ENCODE data around the gene RAVER2. TPM values are rescaled to one million over a fixed set of nuclear protein-coding genes. Genes with fewer than 3 reads are reported as not detected.

The RAVER2 gene
- total and polyA plus RNA-seq, 2 of the 13 experiments (the other 11 are each of a cell fraction or from before 2014, with no cell fraction given), result 11.4 to 15.4 TPM

- no peak for TF ChIP-seq ZNF10 (CRISPR knock-in tag; IDR thresholded peaks at IDR 0.05; ENCODE audit: borderline replicate concordance, low read depth)
- TF ChIP-seq FOXA3 (CRISPR knock-in tag; IDR thresholded peaks at IDR 0.05), result 0 out of 2 replicates have a peak, but pooled peaks have one; percentile 22
- peak; percentile 36; the same call in 1 of the 2 replicates for TF ChIP-seq RFX1 (IDR thresholded peaks at IDR 0.05)
- no peak for TF ChIP-seq ATRX (CRISPR knock-in tag; IDR thresholded peaks at IDR 0.05; ENCODE audit: borderline replicate concordance)
- no peak for TF ChIP-seq SOX6 (IDR thresholded peaks at IDR 0.05)
- TF ChIP-seq SOX6 (CRISPR knock-in tag; IDR thresholded peaks at IDR 0.05), result peak; percentile 44; the same call in 1 of the 2 replicates
- peak; percentile 87; the same call in 1 of the 2 replicates for TF ChIP-seq SOX5 (CRISPR knock-in tag; IDR thresholded peaks at IDR 0.05; ENCODE audit: borderline replicate concordance)
- peak; percentile 73 for TF ChIP-seq ARID3A (IDR thresholded peaks at IDR 0.05; ENCODE audit: low read depth, low read length)
Measured at GRCh38 chr1:64754173-64754572, 9.3 kb downstream of the RAVER2 start (continued).

- no peaks in the 10 kb centered on the region; a peak in 1 of 5 replicates for H3K36me3 ChIP-seq (replicated peaks in 1 of 2; ENCODE audit: control insufficient read depth in 1 of 2, insufficient read depth in 2 of 2, low read length in 2 of 2)
- H3K79me2 ChIP-seq (ENCODE audit: insufficient read depth, low read length), result peaks cover 14% of the 10 kb centered on the region
- ATAC-seq (no peak), DNase-seq (ENCODE audit: low spot score) (no peak), FAIRE-seq (no peak)
- H2AFZ ChIP-seq (ENCODE audit: low read length), result no peak overlapping the region
- no peaks in the 10 kb centered on the region for H3K9me3 ChIP-seq (ENCODE audit: low read length)
- peaks cover 21% of the 10 kb centered on the region for H3K4me1 ChIP-seq (ENCODE audit: insufficient read depth, low read length)
- BruUV-seq (replicated peaks), result no TSS peak
- no peaks in the 10 kb centered on the region for H4K20me1 ChIP-seq (ENCODE audit: insufficient read depth, low read length)
- no peak overlapping the region for H3K27ac ChIP-seq (ENCODE audit: extremely low read length, insufficient read depth, low read length)
- in situ Hi-C loops (cut with HindIII; ENCODE audit: extremely low pct_ligation_motif_present, low pct_unique_long_range_greater_than_20kb) (no loop called here), intact Hi-C loops (cut with micrococcal nuclease; ENCODE audit: unreplicated experiment) (no loop called here)
- no peak overlapping the region for H3K4me2 ChIP-seq (ENCODE audit: low read depth, low read length)
- no peaks in the 10 kb centered on the region for H3K27me3 ChIP-seq (ENCODE audit: control insufficient read depth in 1 of 2, insufficient read depth in 2 of 2, low read length in 2 of 2)
- WGBS (ENCODE audit: low lambda C conversion rate), result 84% methylated on average over 2 of the region's 2 CpGs
- H3K4me3 ChIP-seq (replicated peaks in 1 of 3; ENCODE audit: insufficient read depth in 1 of 3, low read depth in 2 of 3, low read length in 3 of 3), result no peak overlapping the region
- CTCF ChIA-PET (ENCODE audit: low intra/inter-chr PET ratio, low total read pairs), result no interaction called here
- POLR2A ChIA-PET, result no interaction called here
- H3K9ac ChIP-seq (ENCODE audit: insufficient read depth, low read depth, low read length), result no peak overlapping the region
- TF ChIP-seq SRSF9 (IDR thresholded peaks at IDR 0.05; ENCODE audit: borderline replicate concordance, insufficient read depth, low read depth, low read length, poor library complexity, severe bottlenecking) (no peak), CREM (IDR thresholded peaks at IDR 0.05) (no peak), CREM (CRISPR knock-in tag; IDR thresholded peaks at IDR 0.05) (no peak), HOMEZ (CRISPR knock-in tag; IDR thresholded peaks at IDR 0.05; ENCODE audit: low read depth) (no peak), PREB (CRISPR knock-in tag; IDR thresholded peaks at IDR 0.05) (no peak), ZNF567 (CRISPR knock-in tag; IDR thresholded peaks at IDR 0.05; ENCODE audit: borderline replicate concordance) (no peak), POGZ (CRISPR knock-in tag; IDR thresholded peaks at IDR 0.05) (no peak), POLR2AphosphoS2 (IDR thresholded peaks at IDR 0.05; ENCODE audit: low read depth, low read length) (no peak), THAP9 (CRISPR knock-in tag; IDR thresholded peaks at IDR 0.05; ENCODE audit: borderline replicate concordance) (no peak), ZNF44 (CRISPR knock-in tag; IDR thresholded peaks at IDR 0.05) (no peak)
Measured at GRCh38 chr1:64755361-64755760, 10.5 kb downstream of the RAVER2 start.
